IMR-90 (cell line): ENCODE data around the gene POLR3B.

Experiments
- BHLHE40 ChIP-seq: fragments of 150-350 bp; IDR thresholded peaks from 2 replicates; pipeline ENCODE4 v1.6.1; 2016; ENCODE audit warnings: mild to moderate bottlenecking, low read depth, low read length
- CEBPB ChIP-seq: IDR thresholded peaks from 2 replicates; pipeline ENCODE4 v1.6.1; 2012; ENCODE audit warnings: low read depth, low read length, improper control_type of control experiment
- CHD1 ChIP-seq: IDR thresholded peaks from 2 replicates; pipeline ENCODE4 v1.6.1; 2012; ENCODE audit warnings: low read depth, low read length, improper control_type of control experiment
- ELK1 ChIP-seq: fragments of 150-350 bp; IDR thresholded peaks from 2 replicates; pipeline ENCODE4 v1.6.1; 2016; ENCODE audit warnings: low read depth, mild to moderate bottlenecking, low read length, moderate library complexity, borderline replicate concordance
- MAZ ChIP-seq: IDR thresholded peaks from 2 replicates; pipeline ENCODE4 v1.6.1; 2012; ENCODE audit warnings: low read depth, mild to moderate bottlenecking, low read length, improper control_type of control experiment, moderate library complexity, borderline replicate concordance
- MXI1 ChIP-seq: IDR thresholded peaks from 2 replicates; pipeline ENCODE4 v1.6.1; 2012; ENCODE audit warnings: low read depth, mild to moderate bottlenecking, low read length, moderate library complexity, borderline replicate concordance
- POLR2A ChIP-seq: IDR thresholded peaks from 2 replicates; pipeline ENCODE4 v1.6.1; 2012; ENCODE audit warnings: mild to moderate bottlenecking, low read depth, low read length
- RAD21 ChIP-seq: IDR thresholded peaks from 2 replicates; pipeline ENCODE4 v1.6.1; 2012; ENCODE audit warnings: low read length, improper control_type of control experiment
- RCOR1 ChIP-seq: IDR thresholded peaks from 2 replicates; pipeline ENCODE4 v1.6.1; 2012; ENCODE audit warnings: mild to moderate bottlenecking, low read length, improper control_type of control experiment; ENCODE audit not compliant: insufficient replicate concordance
- RFX5 ChIP-seq: IDR thresholded peaks from 2 replicates; pipeline ENCODE4 v1.8.0; 2012; ENCODE audit warnings: low read depth, mild to moderate bottlenecking, low read length, moderate library complexity
- SMC3 ChIP-seq: fragments of 150-350 bp; IDR thresholded peaks from 2 replicates; pipeline ENCODE4 v1.6.1; 2016; ENCODE audit warnings: low read depth, mild to moderate bottlenecking, antibody characterized with exemption, low read length, moderate library complexity
- TF ChIP-seq, protein P1 (sequence below): conservative IDR thresholded peaks from 2 replicates; pipeline ENCODE4 v1.5.1; 2012; ENCODE audit warnings: mild to moderate bottlenecking, low read depth, low read length, improper control_type of control experiment
- TF ChIP-seq, protein P2 (sequence below): fragments of 150-350 bp; IDR thresholded peaks from 2 replicates; pipeline ENCODE4 v1.6.1; 2017; ENCODE audit warnings: mild to moderate bottlenecking, antibody characterized with exemption, low read length, low read depth

GRCh38 chr12:106342397-106343213 is 14.9 kb upstream of the POLR3B start:
- TF ChIP-seq, protein P1, sequence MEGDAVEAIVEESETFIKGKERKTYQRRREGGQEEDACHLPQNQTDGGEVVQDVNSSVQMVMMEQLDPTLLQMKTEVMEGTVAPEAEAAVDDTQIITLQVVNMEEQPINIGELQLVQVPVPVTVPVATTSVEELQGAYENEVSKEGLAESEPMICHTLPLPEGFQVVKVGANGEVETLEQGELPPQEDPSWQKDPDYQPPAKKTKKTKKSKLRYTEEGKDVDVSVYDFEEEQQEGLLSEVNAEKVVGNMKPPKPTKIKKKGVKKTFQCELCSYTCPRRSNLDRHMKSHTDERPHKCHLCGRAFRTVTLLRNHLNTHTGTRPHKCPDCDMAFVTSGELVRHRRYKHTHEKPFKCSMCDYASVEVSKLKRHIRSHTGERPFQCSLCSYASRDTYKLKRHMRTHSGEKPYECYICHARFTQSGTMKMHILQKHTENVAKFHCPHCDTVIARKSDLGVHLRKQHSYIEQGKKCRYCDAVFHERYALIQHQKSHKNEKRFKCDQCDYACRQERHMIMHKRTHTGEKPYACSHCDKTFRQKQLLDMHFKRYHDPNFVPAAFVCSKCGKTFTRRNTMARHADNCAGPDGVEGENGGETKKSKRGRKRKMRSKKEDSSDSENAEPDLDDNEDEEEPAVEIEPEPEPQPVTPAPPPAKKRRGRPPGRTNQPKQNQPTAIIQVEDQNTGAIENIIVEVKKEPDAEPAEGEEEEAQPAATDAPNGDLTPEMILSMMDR: no peak
- TF ChIP-seq MAZ (no peak), RAD21 (no peak), SMC3 (no peak), POLR2A (no peak), CEBPB (no peak), ELK1 (no peak), MXI1 (no peak), RFX5 (no peak), CHD1 (no peak), BHLHE40 (peak; percentile 31; the same call in 1 of the 2 replicates), RCOR1 (no peak)
- TF ChIP-seq, protein P2, sequence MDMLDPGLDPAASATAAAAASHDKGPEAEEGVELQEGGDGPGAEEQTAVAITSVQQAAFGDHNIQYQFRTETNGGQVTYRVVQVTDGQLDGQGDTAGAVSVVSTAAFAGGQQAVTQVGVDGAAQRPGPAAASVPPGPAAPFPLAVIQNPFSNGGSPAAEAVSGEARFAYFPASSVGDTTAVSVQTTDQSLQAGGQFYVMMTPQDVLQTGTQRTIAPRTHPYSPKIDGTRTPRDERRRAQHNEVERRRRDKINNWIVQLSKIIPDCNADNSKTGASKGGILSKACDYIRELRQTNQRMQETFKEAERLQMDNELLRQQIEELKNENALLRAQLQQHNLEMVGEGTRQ: no peak
